Activated naive CD4-positive, alpha-beta T cell treated with anti-CD3 and anti-CD28 coated beads, Interleukin-2, amount 10 ng/mL, durations not matched to agents 7 days and 5 days (primary cell): Measurements from ENCODE around the gene RPS24.
"Not testable (repeated sequence)": the region's sequence is repeated elsewhere in the genome, so short reads cannot be mapped to it uniquely, and the experiment has no call there.

Source experiments
- CTCF ChIA-PET: fragments of 350-600 bp; sonication (Branson Sonifier 250); formaldehyde crosslinking; loops from one replicate; lab custom pipeline; 2021; ENCODE audit warnings: antibody characterized with exemption; lab: Charles Lee
- DNase-seq: peaks from one replicate; pipeline ENCODE4 v3.0.0-alpha.2; 2020
- H3K27ac Mint-ChIP-seq: one replicate; pipeline ENCODE4 v1.8.0; 2021; ENCODE audit warnings: mild to moderate bottlenecking, moderate library complexity, mixed read lengths
- H3K27me3 Mint-ChIP-seq: one replicate; pipeline ENCODE4 v1.8.0; 2021; ENCODE audit warnings: mild to moderate bottlenecking, mixed read lengths
- H3K36me3 Mint-ChIP-seq: one replicate; pipeline ENCODE4 v1.8.0; 2021; ENCODE audit warnings: mixed read lengths
- H3K4me1 Mint-ChIP-seq: one replicate; pipeline ENCODE4 v1.8.0; 2021; ENCODE audit warnings: mixed read lengths
- H3K4me3 Mint-ChIP-seq: one replicate; pipeline ENCODE4 v1.8.0; 2021; ENCODE audit warnings: mild to moderate bottlenecking, moderate library complexity, mixed read lengths
- H3K9me3 Mint-ChIP-seq: one replicate; pipeline ENCODE4 v1.8.0; 2021; ENCODE audit warnings: mixed read lengths

The RPS24 gene

GRCh38 chr10:78071140-78071856 lies 37.6 kb downstream of the RPS24 start:
- H3K9me3 Mint-ChIP-seq: peaks cover 6% of the 10 kb centered on the region
- no peak for DNase-seq
- CTCF ChIA-PET: interaction anchor here (0.8 kb wide), 1 partner anchor 24 kb away, joined by 3 read pairs; no protein-coding TSS in a partner anchor
- no peak overlapping the region for H3K4me3 Mint-ChIP-seq
- H3K27me3 Mint-ChIP-seq: no peaks in the 10 kb centered on the region
- H3K27ac Mint-ChIP-seq: no peak overlapping the region
- H3K4me1 Mint-ChIP-seq: no peaks in the 10 kb centered on the region
- no peaks in the 10 kb centered on the region for H3K36me3 Mint-ChIP-seq

- Mint-ChIP-seq H3K4me3 (no peak overlapping the region), H3K27ac (no peak overlapping the region), H3K27me3 (no peaks in the 10 kb centered on the region), H3K9me3 (peaks cover 6% of the 10 kb centered on the region), H3K4me1 (no peaks in the 10 kb centered on the region), H3K36me3 (no peaks in the 10 kb centered on the region)
- CTCF ChIA-PET: interaction anchor here (0.8 kb wide), 1 partner anchor 24 kb away, joined by 3 read pairs; no protein-coding TSS in a partner anchor
- DNase-seq: no peak
Observed at GRCh38 chr10:78071857-78072179, 38.2 kb downstream of the RPS24 start.

GRCh38 chr10:78072504-78072903 lies 38.8 kb downstream of the RPS24 start:
- no peak overlapping the region for H3K27ac Mint-ChIP-seq
- no peaks in the 10 kb centered on the region for H3K27me3 Mint-ChIP-seq
- no peak for DNase-seq
- H3K4me1 Mint-ChIP-seq: no peaks in the 10 kb centered on the region
- H3K4me3 Mint-ChIP-seq: no peak overlapping the region
- CTCF ChIA-PET: no interaction called here
- peaks cover 6% of the 10 kb centered on the region for H3K9me3 Mint-ChIP-seq
- H3K36me3 Mint-ChIP-seq: no peaks in the 10 kb centered on the region

- H3K27ac Mint-ChIP-seq, H3K9me3 Mint-ChIP-seq, H3K4me1 Mint-ChIP-seq, DNase-seq, CTCF ChIA-PET, H3K36me3 Mint-ChIP-seq, H3K27me3 Mint-ChIP-seq, H3K4me3 Mint-ChIP-seq: not testable (repeated sequence)
Observed at GRCh38 chr10:78075806-78076205, 42.1 kb downstream of the RPS24 start.

GRCh38 chr10:78078539-78079330 lies 45.1 kb downstream of the RPS24 start:
- CTCF ChIA-PET: no interaction called here
- H3K4me3 Mint-ChIP-seq: no peak overlapping the region
- no peaks in the 10 kb centered on the region for H3K36me3 Mint-ChIP-seq
- peaks cover 3% of the 10 kb centered on the region for H3K27me3 Mint-ChIP-seq
- peaks cover 6% of the 10 kb centered on the region for H3K9me3 Mint-ChIP-seq
- H3K4me1 Mint-ChIP-seq: no peaks in the 10 kb centered on the region
- H3K27ac Mint-ChIP-seq: no peak overlapping the region
- DNase-seq: no peak

GRCh38 chr10:78079411-78079810 lies 45.7 kb downstream of the RPS24 start:
- DNase-seq: no peak
- Mint-ChIP-seq H3K4me3 (no peak overlapping the region), H3K4me1 (no peaks in the 10 kb centered on the region), H3K27me3 (peaks cover 3% of the 10 kb centered on the region), H3K36me3 (no peaks in the 10 kb centered on the region), H3K27ac (no peak overlapping the region), H3K9me3 (peaks cover 4% of the 10 kb centered on the region)
- CTCF ChIA-PET: no interaction called here

- Mint-ChIP-seq H3K27me3 (peaks cover 3% of the 10 kb centered on the region), H3K9me3 (no peaks in the 10 kb centered on the region), H3K4me1 (no peaks in the 10 kb centered on the region), H3K27ac (no peak overlapping the region), H3K4me3 (no peak overlapping the region), H3K36me3 (no peaks in the 10 kb centered on the region)
- no peak for DNase-seq
- CTCF ChIA-PET: no interaction called here
Observed at GRCh38 chr10:78081292-78081691, 47.6 kb downstream of the RPS24 start.

- DNase-seq: no peak
- H3K9me3 Mint-ChIP-seq: peaks cover 3% of the 10 kb centered on the region
- CTCF ChIA-PET: no interaction called here
Observed at GRCh38 chr10:78082636-78083035, 49.0 kb downstream of the RPS24 start.

More at GRCh38 chr10:78082636-78083035, 49.0 kb downstream of the RPS24 start:
- Mint-ChIP-seq H3K4me1 (no peaks in the 10 kb centered on the region), H3K27ac (no peak overlapping the region), H3K36me3 (no peaks in the 10 kb centered on the region), H3K27me3 (peaks cover 3% of the 10 kb centered on the region), H3K4me3 (no peak overlapping the region)
